Mammary epithelial cell (primary cell): ENCODE data around the gene IRF3.

Experiments
- EZH2 ChIP-seq: IDR thresholded peaks from 2 replicates; pipeline ENCODE4 v1.6.1; 2012; ENCODE audit warnings: low read length, inconsistent platforms, borderline replicate concordance
- TF ChIP-seq, protein P1 (sequence below), 2 donors: IDR thresholded peaks in 1 of 2; conservative IDR thresholded peaks in 1 of 2; 2 replicates each; pipeline ENCODE4 v1.5.1; 2011 to 2012; ENCODE audit warnings: inconsistent platforms in 2 of 2, low read length in 2 of 2, mild to moderate bottlenecking in 2 of 2, control low read depth in 1 of 2, low read depth in 1 of 2; ENCODE audit not compliant: insufficient read depth in 1 of 2; ENCODE audit errors: extremely low read depth in 1 of 2

DNA sequence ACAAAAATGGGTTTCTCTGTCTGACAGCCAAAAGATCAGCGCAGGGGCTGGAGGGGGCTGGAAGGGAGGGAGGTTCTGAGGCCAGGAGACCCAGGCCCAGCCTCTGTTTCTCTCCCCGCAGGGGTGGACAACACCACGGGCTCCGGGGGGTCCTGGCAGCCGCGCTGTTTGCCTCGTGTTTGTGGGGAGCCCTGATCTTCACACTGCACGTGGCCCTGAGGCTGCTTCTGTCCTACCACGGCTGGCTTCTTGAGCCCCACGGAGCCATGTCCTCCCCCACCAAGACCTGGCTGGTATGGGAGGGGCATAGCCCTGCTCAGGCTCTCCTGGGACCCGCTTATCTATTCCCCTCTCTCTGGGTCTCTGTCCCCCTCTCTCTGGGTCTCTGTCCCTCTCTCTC is 34.9 kb upstream of the IRF3 start:
- TF ChIP-seq, protein P1, sequence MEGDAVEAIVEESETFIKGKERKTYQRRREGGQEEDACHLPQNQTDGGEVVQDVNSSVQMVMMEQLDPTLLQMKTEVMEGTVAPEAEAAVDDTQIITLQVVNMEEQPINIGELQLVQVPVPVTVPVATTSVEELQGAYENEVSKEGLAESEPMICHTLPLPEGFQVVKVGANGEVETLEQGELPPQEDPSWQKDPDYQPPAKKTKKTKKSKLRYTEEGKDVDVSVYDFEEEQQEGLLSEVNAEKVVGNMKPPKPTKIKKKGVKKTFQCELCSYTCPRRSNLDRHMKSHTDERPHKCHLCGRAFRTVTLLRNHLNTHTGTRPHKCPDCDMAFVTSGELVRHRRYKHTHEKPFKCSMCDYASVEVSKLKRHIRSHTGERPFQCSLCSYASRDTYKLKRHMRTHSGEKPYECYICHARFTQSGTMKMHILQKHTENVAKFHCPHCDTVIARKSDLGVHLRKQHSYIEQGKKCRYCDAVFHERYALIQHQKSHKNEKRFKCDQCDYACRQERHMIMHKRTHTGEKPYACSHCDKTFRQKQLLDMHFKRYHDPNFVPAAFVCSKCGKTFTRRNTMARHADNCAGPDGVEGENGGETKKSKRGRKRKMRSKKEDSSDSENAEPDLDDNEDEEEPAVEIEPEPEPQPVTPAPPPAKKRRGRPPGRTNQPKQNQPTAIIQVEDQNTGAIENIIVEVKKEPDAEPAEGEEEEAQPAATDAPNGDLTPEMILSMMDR (conservative IDR thresholded peaks at IDR 0.05 in 1 of 2, IDR thresholded peaks at IDR 0.05 in 1 of 2; ENCODE audit: extremely low read depth in 1 of 2, insufficient read depth in 1 of 2, low read depth in 1 of 2, low read length in 2 of 2): no peak
- no peak for TF ChIP-seq EZH2
